Lung (tissue), 12 donors: ENCODE results near the gene ALPK1. TPM values are rescaled to one million over a fixed set of nuclear protein-coding genes. Genes with fewer than 3 reads are reported as not detected.

Experiments
- ATAC-seq: fragments of 200-7000 bp; cut with Tn5 transposase; one replicate; pipeline ENCODE4 v1.9.1; 2020; ENCODE audit warnings: moderate number of reproducible peaks; ENCODE audit not compliant: insufficient read depth, low FRiP score
- DNase-seq, 3 donors: peaks; one replicate each; pipeline ENCODE4 v3.0.0-alpha.2; 2013 to 2017
- H3K27ac ChIP-seq, 2 donors: one replicate each; pipeline ENCODE4 v1.5.1; 2013; ENCODE audit warnings: mild to moderate bottlenecking in 2 of 2, moderate library complexity in 2 of 2, control low read depth in 1 of 2, inconsistent platforms in 1 of 2, low read depth in 1 of 2, low read length in 1 of 2
- H3K27me3 ChIP-seq, 3 donors: one replicate each; pipeline ENCODE4 v1.5.1; 2013; ENCODE audit warnings: low read length in 2 of 3; ENCODE audit not compliant: control insufficient read depth in 3 of 3, insufficient read depth in 3 of 3
- H3K36me3 ChIP-seq, 4 donors: one replicate each; pipeline ENCODE4 v1.5.1; 2013; ENCODE audit warnings: low read length in 4 of 4, mild to moderate bottlenecking in 1 of 4, moderate library complexity in 1 of 4; ENCODE audit not compliant: control insufficient read depth in 4 of 4, insufficient read depth in 4 of 4
- H3K4me1 ChIP-seq, 5 donors: one replicate each; pipeline ENCODE4 v1.5.1; 2013; ENCODE audit warnings: low read length in 5 of 5, mild to moderate bottlenecking in 2 of 5, moderate library complexity in 1 of 5; ENCODE audit not compliant: control insufficient read depth in 5 of 5, insufficient read depth in 5 of 5
- H3K4me3 ChIP-seq: one replicate; pipeline ENCODE4 v1.5.1; 2013; ENCODE audit warnings: mild to moderate bottlenecking, control low read depth, moderate library complexity
- H3K9ac ChIP-seq, 2 donors: one replicate each; pipeline ENCODE4 v1.5.1; 2013; ENCODE audit warnings: low read length in 2 of 2, control low read depth in 1 of 2; ENCODE audit not compliant: insufficient read depth in 1 of 2
- H3K9me3 ChIP-seq, 4 donors: one replicate each; pipeline ENCODE4 v1.5.1; 2013; ENCODE audit warnings: low read length in 3 of 4, mild to moderate bottlenecking in 1 of 4, moderate library complexity in 1 of 4; ENCODE audit not compliant: control insufficient read depth in 4 of 4, insufficient read depth in 3 of 4
- CTCF ChIP-seq: IDR thresholded peaks from 2 replicates; pipeline ENCODE4 v1.5.1; 2012; ENCODE audit warnings: mild to moderate bottlenecking; ENCODE audit errors: control extremely low read depth, extremely low read depth
- WGBS, 2 donors: extraction: QIAGEN DNeasy Blood & Tissue Kit; methylation state at CpG; one replicate each; pipeline ENCODE4 v1.1.7; 2013; 5-methylcytosine and 5-hydroxymethylcytosine counted together
- polyA plus RNA-seq, 2 donors: library from polyadenylated mRNA; stranded (reverse); fragments of 200-250 nt; gene quantifications; one replicate each; pipeline ENCODE4 v1.2.1, GENCODE V29; 2013
- total RNA-seq, 2 donors: library from RNA; depleted of rRNA in 1 of 2; stranded (reverse); fragments of >200 nt in 1 of 2; gene quantifications; one replicate each; pipeline ENCODE4 v1.2.1, GENCODE V29; 2014 to 2021
- donor health status: control.
- donor health status: control.
- donor health status: Bipolar disorder and iron deficiency.
- donor health status: healthy.
- donor health status: DM: yes; HTN: yes; CAD: no.

ALPK1 gene
- total and polyA plus RNA-seq, 4 donors, result 8.9 to 57.2 (median 23.4) TPM

GRCh38 chr4:112282860-112283667 lies 14.1 kb upstream of the ALPK1 start:
- Histone ChIP-seq H3K9me3 (no peaks in the 10 kb centered on the region), H3K36me3 (peaks cover 0 to 1% (median 0%) of the 10 kb centered on the region in 4 donors), H3K27ac (peak overlapping the region in 1 of 2 donors; percentile 47), H3K4me3 (no peak overlapping the region), H3K27me3 (no peaks in the 10 kb centered on the region), H3K4me1 (peaks cover 0 to 11% (median 6%) of the 10 kb centered on the region in 5 donors), H3K9ac (no peak overlapping the region)
- ATAC-seq (no peak), DNase-seq (no peak)
- WGBS, 2 donors, result 62 to 82% methylated on average over 4 of the region's 4 CpGs
- no peak for TF ChIP-seq CTCF

GRCh38 chr4:112284166-112284565 lies 13.0 kb upstream of the ALPK1 start:
- TF ChIP-seq CTCF, result no peak
- no peaks in the 10 kb centered on the region for H3K27me3 ChIP-seq
- peak overlapping the region in 1 of 2 donors; percentile 0 for H3K27ac ChIP-seq
- ATAC-seq, result no peak
- H3K9me3 ChIP-seq, result no peaks in the 10 kb centered on the region
- peaks cover 0 to 1% (median 0%) of the 10 kb centered on the region in 4 donors for H3K36me3 ChIP-seq
- 16 to 27% methylated on average over 6 of the region's 6 CpGs for WGBS, 2 donors
- H3K9ac ChIP-seq, result peak overlapping the region; percentile 16 to 27
- peak in 2 of 3 donors; percentile 19 to 37 for DNase-seq
- H3K4me1 ChIP-seq, result peaks cover 0 to 11% (median 4%) of the 10 kb centered on the region in 5 donors
- peak overlapping the region; percentile 18 for H3K4me3 ChIP-seq

- no peaks in the 10 kb centered on the region for H3K9me3 ChIP-seq
- no peak for TF ChIP-seq CTCF
- H3K27me3 ChIP-seq, result no peaks in the 10 kb centered on the region
- peak overlapping the region; percentile 81 to 88 for H3K9ac ChIP-seq
- 1% methylated on average over 15 of the region's 15 CpGs for WGBS, 2 donors
- H3K27ac ChIP-seq, result peak overlapping the region; percentile 71 to 91
- ATAC-seq, result no peak
- H3K4me3 ChIP-seq, result peak overlapping the region; percentile 78
- peaks cover 0 to 11% (median 3%) of the 10 kb centered on the region in 5 donors for H3K4me1 ChIP-seq
- DNase-seq, result peak; percentile 18 to 59 (median 59)
- peaks cover 0 to 1% (median 0%) of the 10 kb centered on the region in 4 donors for H3K36me3 ChIP-seq
Measured at GRCh38 chr4:112284662-112285411, 12.3 kb upstream of the ALPK1 start.
